Camera-type eye (tissue), 1 donor: ENCODE results near the gene CAMSAP1. TPM values are rescaled to one million over a fixed set of nuclear protein-coding genes. Genes with fewer than 3 reads are reported as not detected.

Experiments used
- total RNA-seq: library from RNA; depleted of rRNA; stranded (reverse); fragments of >200 nt; gene quantifications from one replicate; pipeline ENCODE4 v1.2.3, GENCODE V29; 2014

The CAMSAP1 gene
- total RNA-seq, result 123 TPM

GRCh38 chr9:135907431-135908092 is at the start of gene CAMSAP1:
Gene CAMSAP1 (minus strand): TSS chr9:135907546. CDS start chr9:135907159, 387 bp downstream.

Other genes starting within 250 kb of the CAMSAP1 start
- not detected for gene LCN9, start 244.2 kb downstream of the CAMSAP1 start, total RNA-seq
- gene SOHLH1, start 208.1 kb downstream of the CAMSAP1 start, total RNA-seq, result 0.99 TPM
- gene KCNT1, start 205.4 kb downstream of the CAMSAP1 start, total RNA-seq, result 1.1 TPM
- 39.9 TPM for gene UBAC1, start 53.8 kb upstream of the CAMSAP1 start, total RNA-seq
- gene NACC2, start 187.7 kb upstream of the CAMSAP1 start, total RNA-seq, result 9.8 TPM
- 23.4 TPM for gene TMEM250, start 211.3 kb upstream of the CAMSAP1 start, total RNA-seq